ENCODE data around the gene LRCH4. TPM values are rescaled to one million over a fixed set of nuclear protein-coding genes. Genes with fewer than 3 reads are reported as not detected.

LRCH4 gene
- total and polyA plus RNA-seq, 9 of the 15 experiments (the other 6 are each of a cell fraction or from before 2014, with no cell fraction given) = 0.06 to 63.3 (median 15.0) TPM

DNA sequence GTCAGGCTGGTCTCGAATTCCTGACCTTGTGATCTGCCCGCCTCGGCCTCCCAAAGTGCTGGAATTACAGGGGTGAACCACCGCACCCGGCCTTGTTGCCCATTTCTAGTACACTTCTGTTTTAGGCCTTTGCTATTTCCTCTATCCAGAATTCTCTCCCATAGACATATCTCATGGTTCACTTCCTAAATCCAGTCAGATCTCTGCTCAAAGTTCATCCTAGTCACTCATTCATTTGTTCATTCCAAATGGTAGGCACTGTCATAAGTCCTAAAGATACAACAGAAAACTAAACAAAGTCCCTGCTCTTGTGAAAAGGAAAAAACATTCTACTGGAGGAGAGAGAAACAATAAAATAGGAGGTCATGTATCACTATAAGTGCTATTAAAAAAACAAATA lies 24.0 kb upstream of the LRCH4 start:
- no peak overlapping the region for H3K27ac ChIP-seq (ENCODE audit: extremely low read depth, low read depth, low read length)
- H3K27me3 ChIP-seq (ENCODE audit: control insufficient read depth in 2 of 2, insufficient read depth in 2 of 2, low read length in 2 of 2) = no peaks in the 10 kb centered on the region
- H3K36me3 ChIP-seq (ENCODE audit: control insufficient read depth, insufficient read depth, low read length) = peaks cover 3% of the 10 kb centered on the region; the same call in 1 of the 3 replicates
- no peak for DNase-seq (ENCODE audit: extremely low read depth in 1 of 4, low spot score in 3 of 4)
- peaks cover 23 to 42% of the 10 kb centered on the region in 2 experiments; a peak in 3 of 5 replicates for H3K4me1 ChIP-seq (replicated peaks in 1 of 2; ENCODE audit: control insufficient read depth in 2 of 2, insufficient read depth in 2 of 2, low read length in 2 of 2)
- H3K9ac ChIP-seq (ENCODE audit: insufficient read depth in 1 of 2, low read depth in 2 of 2, low read length in 2 of 2) = no peak overlapping the region
- no peak overlapping the region for H2AFZ ChIP-seq (ENCODE audit: low read depth, low read length)
- no peak overlapping the region for H3K4me3 ChIP-seq
- in situ Hi-C loops (cut with MboI) (no loop called here), intact Hi-C loops (cut with micrococcal nuclease) (no loop called here)
- H4K20me1 ChIP-seq (replicated peaks; ENCODE audit: control insufficient read depth, insufficient read depth, low read length) = no peaks in the 10 kb centered on the region
- no peak overlapping the region for H3K4me2 ChIP-seq (ENCODE audit: insufficient read depth, low read length)
- 84% methylated on average over 5 of the region's 5 CpGs for WGBS (ENCODE audit: insufficient coverage, low coverage, missing lambda C conversion rate)
- BruUV-seq (replicated peaks) = no TSS peak
- ChIA-PET CTCF (ENCODE audit: low intra/inter-chr PET ratio) (no interaction called here), POLR2A (no interaction called here)
- peaks cover 9% of the 10 kb centered on the region; the same call in 2 of the 3 replicates for H3K79me2 ChIP-seq (ENCODE audit: control insufficient read depth, insufficient read depth, low read length)
- ATAC-seq = no peak
- FAIRE-seq = no peak
- no peaks in the 10 kb centered on the region for H3K9me3 ChIP-seq (replicated peaks; ENCODE audit: control insufficient read depth, insufficient read depth, low read depth, low read length)
- TF ChIP-seq LCOR (CRISPR knock-in tag; IDR thresholded peaks at IDR 0.05) (no peak), SRF (CRISPR knock-in tag; IDR thresholded peaks at IDR 0.05) (no peak), CREM (IDR thresholded peaks at IDR 0.05; ENCODE audit: low read depth) (no peak), CREB1 (IDR thresholded peaks at IDR 0.05) (no peak), CREB1 (CRISPR knock-in tag; IDR thresholded peaks at IDR 0.05) (no peak), SUPT5H (IDR thresholded peaks at IDR 0.05) (no peak), TEAD4 (IDR thresholded peaks at IDR 0.05; ENCODE audit: low read length) (no peak), TEAD4 (CRISPR knock-in tag; IDR thresholded peaks at IDR 0.05; ENCODE audit: borderline replicate concordance) (no peak), MCM3 (IDR thresholded peaks at IDR 0.05) (no peak), NCOR1 (IDR thresholded peaks at IDR 0.05) (no peak), ETV6 (IDR thresholded peaks at IDR 0.05; ENCODE audit: borderline replicate concordance in 1 of 2, low read depth in 2 of 2, low read length in 1 of 2) (no peak), ETV6 (CRISPR knock-in tag; IDR thresholded peaks at IDR 0.05; ENCODE audit: borderline replicate concordance) (no peak), SP2 (IDR thresholded peaks at IDR 0.05; ENCODE audit: extremely low read depth, low read depth, low read length, poor library complexity, severe bottlenecking) (no peak), SREBF2 (CRISPR knock-in tag; IDR thresholded peaks at IDR 0.05) (no peak), ZNF263 (CRISPR knock-in tag; IDR thresholded peaks at IDR 0.05; ENCODE audit: borderline replicate concordance) (no peak), RFX5 (IDR thresholded peaks at IDR 0.05; ENCODE audit: low read depth, low read length) (no peak), NCOA4 (IDR thresholded peaks at IDR 0.05; ENCODE audit: partially characterized antibody) (no peak), KDM5B (IDR thresholded peaks at IDR 0.05; ENCODE audit: insufficient replicate concordance, low read depth, low read length) (no peak), TAF9B (IDR thresholded peaks at IDR 0.05; ENCODE audit: partially characterized antibody) (no peak)
- no peaks in the 10 kb centered on the region for H3K9me1 ChIP-seq (ENCODE audit: control insufficient read depth, insufficient read depth, low read length)

Measured in K562 (cell line).